Prostate gland (tissue), 2 donors: ENCODE measurements around the gene MCEMP1. TPM values are rescaled to one million over a fixed set of nuclear protein-coding genes. Genes with fewer than 3 reads are reported as not detected.

Source experiments
- DNase-seq: peaks from one replicate; pipeline ENCODE4 v3.0.0-alpha.2; 2019; ENCODE audit warnings: low spot score
- H3K27ac ChIP-seq, 2 donors: fragments of 200-600 bp; sonication (generic); 2 replicates each; pipeline ENCODE4 v1.5.1; 2017 to 2019
- H3K27me3 ChIP-seq: fragments of 200-600 bp; sonication (generic); replicated peaks from 2 replicates; pipeline ENCODE4 v1.5.1; 2019; ENCODE audit not compliant: insufficient read depth
- H3K36me3 ChIP-seq, 2 donors: fragments of 200-600 bp; sonication (generic); 1 replicate in 1 of 2; 2 replicates in 1 of 2; pipeline versions ENCODE4 v1.5.1 to v1.8.1; 2017 to 2019
- H3K4me1 ChIP-seq: fragments of 200-600 bp; sonication (generic); replicated peaks from 2 replicates; pipeline ENCODE4 v1.5.1; 2019
- H3K4me3 ChIP-seq, 2 donors: fragments of 200-600 bp; sonication (generic); 2 replicates each; pipeline ENCODE4 v1.5.1; 2017 to 2019
- H3K9me3 ChIP-seq: fragments of 200-600 bp; sonication (generic); 2 replicates; pipeline ENCODE4 v1.5.1; 2017
- CTCF ChIP-seq, 4 experiments: fragments of 200-600 bp in 2 of 4; fragments of 450-650 bp in 2 of 4; sonication (generic) in 2 of 4; IDR thresholded peaks; 1 replicate in 3 of 4; 2 replicates in 1 of 4; pipeline ENCODE4 v1.5.1; 2016 to 2019; ENCODE audit warnings: antibody characterized with exemption in 4 of 4, mild to moderate bottlenecking in 2 of 4, moderate library complexity in 2 of 4
- POLR2A ChIP-seq: fragments of 450-650 bp; IDR thresholded peaks from one replicate; pipeline ENCODE4 v1.6.1; 2016; ENCODE audit warnings: antibody characterized with exemption, mild to moderate bottlenecking
- POLR2AphosphoS5 ChIP-seq: sonication (generic); formaldehyde crosslinking; IDR thresholded peaks from one replicate; pipeline ENCODE4 v1.6.1; 2017; ENCODE audit warnings: antibody characterized with exemption
- WGBS: methylation state at CpG from one replicate; pipeline ENCODE4 v1.1.5; 2018; 5-methylcytosine and 5-hydroxymethylcytosine counted together
- intact Hi-C: fragments of 100-400 bp; cut with DNase I; formaldehyde crosslinking; loops from one replicate; pipeline ENCODE4 v1.14.2; 2022
- total RNA-seq, 2 donors: library from RNA; depleted of rRNA; stranded (reverse); fragments of >200 nt; gene quantifications; one replicate each; pipeline ENCODE4 v1.1.0, GENCODE V29; 2016

Gene MCEMP1
- total RNA-seq, 2 donors from 2014 or later: 0.28 TPM; not detected in 1

GRCh38 chr19:7689165-7689564 is 12.3 kb downstream of the MCEMP1 start:
- H3K27me3 ChIP-seq: no peaks in the 10 kb centered on the region
- TF ChIP-seq CTCF (IDR thresholded peaks at IDR 0.05) (no peak), POLR2A (no peak), POLR2AphosphoS5 (no peak)
- H3K4me3 ChIP-seq: no peak overlapping the region
- peaks cover 0 to 2% of the 10 kb centered on the region in 2 donors for H3K36me3 ChIP-seq
- no peak for DNase-seq
- H3K9me3 ChIP-seq: no peaks in the 10 kb centered on the region
- intact Hi-C loops: no loop called here
- H3K27ac ChIP-seq: no peak overlapping the region
- H3K4me1 ChIP-seq: no peaks in the 10 kb centered on the region
- WGBS: 26% methylated on average over 23 of the region's 23 CpGs

GRCh38 chr19:7690779-7691258 is 13.9 kb downstream of the MCEMP1 start:
- intact Hi-C loops: no loop called here
- Histone ChIP-seq H3K9me3 (no peaks in the 10 kb centered on the region), H3K27ac (no peak overlapping the region), H3K36me3 (no peaks in the 10 kb centered on the region), H3K4me1 (no peaks in the 10 kb centered on the region), H3K27me3 (no peaks in the 10 kb centered on the region), H3K4me3 (no peak overlapping the region)
- WGBS: 98% methylated on average over 8 of the region's 8 CpGs
- no peak for TF ChIP-seq POLR2A
- TF ChIP-seq POLR2AphosphoS5: no peak
- TF ChIP-seq CTCF (IDR thresholded peaks at IDR 0.05): no peak
- no peak for DNase-seq

- Histone ChIP-seq H3K27me3 (no peaks in the 10 kb centered on the region), H3K4me1 (no peaks in the 10 kb centered on the region), H3K4me3 (no peak overlapping the region), H3K27ac (no peak overlapping the region), H3K36me3 (no peaks in the 10 kb centered on the region), H3K9me3 (no peaks in the 10 kb centered on the region)
- no peak for TF ChIP-seq POLR2AphosphoS5
- TF ChIP-seq POLR2A: no peak
- no peak for TF ChIP-seq CTCF (IDR thresholded peaks at IDR 0.05)
- intact Hi-C loops: no loop called here
- DNase-seq: no peak
Observed at GRCh38 chr19:7691497-7691896, 14.6 kb downstream of the MCEMP1 start.

- Histone ChIP-seq H3K27ac (no peak overlapping the region), H3K4me3 (no peak overlapping the region), H3K27me3 (peaks cover 5% of the 10 kb centered on the region), H3K36me3 (no peaks in the 10 kb centered on the region), H3K9me3 (no peaks in the 10 kb centered on the region), H3K4me1 (no peaks in the 10 kb centered on the region)
- 89% methylated on average over 13 of the region's 13 CpGs for WGBS
- intact Hi-C loops: no loop called here
- no peak for DNase-seq
- no peak for TF ChIP-seq POLR2A
Observed at GRCh38 chr19:7692417-7693088, 15.7 kb downstream of the MCEMP1 start.

- Histone ChIP-seq H3K9me3 (no peaks in the 10 kb centered on the region), H3K4me1 (no peaks in the 10 kb centered on the region), H3K36me3 (no peaks in the 10 kb centered on the region), H3K27me3 (peaks cover 14% of the 10 kb centered on the region), H3K4me3 (no peak overlapping the region), H3K27ac (no peak overlapping the region)
- TF ChIP-seq POLR2AphosphoS5: no peak
- WGBS: 57% methylated on average over 4 of the region's 4 CpGs
- no peak for DNase-seq
- intact Hi-C loops: no loop called here
Observed at GRCh38 chr19:7694499-7694898, 17.6 kb downstream of the MCEMP1 start.

GRCh38 chr19:7697721-7698287 is 20.9 kb downstream of the MCEMP1 start:
- Histone ChIP-seq H3K36me3 (no peaks in the 10 kb centered on the region), H3K27me3 (peaks cover 14% of the 10 kb centered on the region), H3K4me3 (no peak overlapping the region), H3K4me1 (no peaks in the 10 kb centered on the region), H3K27ac (no peak overlapping the region), H3K9me3 (no peaks in the 10 kb centered on the region)
- intact Hi-C loops: no loop called here
- TF ChIP-seq CTCF (IDR thresholded peaks at IDR 0.05) (no peak), POLR2A (no peak), POLR2AphosphoS5 (no peak)
- DNase-seq: no peak
- WGBS: 80% methylated on average over 10 of the region's 10 CpGs
